8988T (cell line): Measurements from ENCODE around the gene ADTRP.
"Not testable (repeated sequence)": the region's sequence is repeated elsewhere in the genome, so short reads cannot be mapped to it uniquely, and the experiment has no call there.

ENCODE experiments used
- DNase-seq: peaks from one replicate; pipeline ENCODE4 v3.0.0; 2011

Gene ADTRP

DNA sequence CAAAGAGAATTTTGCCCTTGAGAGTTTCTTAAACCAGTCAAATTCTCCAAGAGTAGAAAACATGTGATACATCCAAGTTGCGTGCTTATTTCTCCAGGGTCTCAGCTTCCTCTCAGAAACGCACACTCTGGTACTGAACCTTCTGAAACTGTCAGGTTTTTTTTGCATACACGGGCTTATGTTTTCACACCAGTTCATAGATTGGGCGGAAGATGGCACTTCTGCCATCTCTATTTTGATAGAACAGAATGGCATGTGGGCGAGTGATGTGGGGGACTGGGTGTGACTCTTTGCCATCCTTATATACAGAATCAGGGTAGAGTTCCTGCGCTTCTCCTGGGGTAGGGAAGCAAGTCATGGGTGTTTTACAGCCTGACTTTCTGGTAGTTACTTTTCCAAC, 56.4 kb downstream of the ADTRP start:
- DNase-seq = no peak

DNA sequence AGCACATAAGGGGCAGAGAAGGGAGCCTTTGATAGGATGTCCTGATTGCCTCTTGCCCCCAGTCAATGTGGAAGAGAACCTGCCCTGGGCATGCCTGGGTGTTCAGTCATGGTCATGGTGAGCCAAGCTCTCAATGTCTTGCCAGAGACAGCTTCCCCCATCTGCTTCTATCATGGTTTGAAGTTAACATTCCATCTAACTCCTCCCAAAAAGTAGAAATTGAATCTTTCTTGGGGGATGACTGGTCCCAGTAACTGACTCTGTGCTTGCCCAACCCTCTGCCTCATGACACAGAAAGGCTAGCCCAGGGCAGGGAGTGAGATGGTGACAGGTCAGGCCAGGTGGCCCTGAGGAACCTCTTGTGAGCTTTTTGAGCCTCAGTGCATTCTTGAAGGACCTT, 60.1 kb downstream of the ADTRP start:
- no peak for DNase-seq

DNA sequence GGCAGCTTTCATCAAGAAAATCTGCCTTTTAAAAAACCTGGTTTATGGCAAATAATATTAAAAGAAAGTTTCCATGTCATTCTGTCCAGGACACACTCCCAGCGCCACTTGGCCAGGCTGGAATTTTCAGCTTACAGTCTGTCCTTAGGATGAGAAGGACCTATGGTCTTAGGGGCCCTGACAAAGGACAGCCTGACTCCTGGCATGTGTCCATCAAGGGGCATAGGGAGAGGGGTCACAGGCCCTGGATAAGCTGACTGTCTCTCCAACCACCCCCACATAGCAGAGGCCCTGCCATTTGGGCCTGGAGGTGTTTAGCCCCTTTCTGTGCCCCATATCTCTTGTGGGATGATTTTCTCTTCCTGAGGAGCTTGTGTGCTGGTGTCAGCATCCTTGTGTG, 60.6 kb downstream of the ADTRP start:
- no peak for DNase-seq

DNA sequence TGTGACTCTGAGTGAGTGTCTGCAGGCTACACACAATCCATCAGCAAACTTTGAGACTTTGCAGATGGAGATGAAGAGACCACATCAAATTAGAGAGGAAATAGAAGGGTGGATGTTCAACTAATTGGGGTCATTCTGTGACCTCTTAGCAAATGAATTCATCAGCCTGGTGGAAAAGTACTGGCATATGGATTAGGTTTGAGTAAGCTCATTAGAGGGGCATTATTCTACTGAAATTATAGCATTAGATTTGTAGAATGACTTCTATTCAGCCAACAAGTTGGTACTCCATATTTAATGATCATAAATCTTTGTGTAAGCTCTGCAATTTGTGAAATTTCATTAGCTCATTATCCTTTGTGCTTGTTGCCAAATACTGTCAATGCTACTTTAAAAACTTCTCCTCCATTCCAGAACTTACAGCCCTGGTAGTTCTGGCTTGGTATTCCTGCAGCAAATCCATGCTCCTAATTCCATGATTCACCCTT, 63.8 kb downstream of the ADTRP start:
- DNase-seq = no peak

DNA sequence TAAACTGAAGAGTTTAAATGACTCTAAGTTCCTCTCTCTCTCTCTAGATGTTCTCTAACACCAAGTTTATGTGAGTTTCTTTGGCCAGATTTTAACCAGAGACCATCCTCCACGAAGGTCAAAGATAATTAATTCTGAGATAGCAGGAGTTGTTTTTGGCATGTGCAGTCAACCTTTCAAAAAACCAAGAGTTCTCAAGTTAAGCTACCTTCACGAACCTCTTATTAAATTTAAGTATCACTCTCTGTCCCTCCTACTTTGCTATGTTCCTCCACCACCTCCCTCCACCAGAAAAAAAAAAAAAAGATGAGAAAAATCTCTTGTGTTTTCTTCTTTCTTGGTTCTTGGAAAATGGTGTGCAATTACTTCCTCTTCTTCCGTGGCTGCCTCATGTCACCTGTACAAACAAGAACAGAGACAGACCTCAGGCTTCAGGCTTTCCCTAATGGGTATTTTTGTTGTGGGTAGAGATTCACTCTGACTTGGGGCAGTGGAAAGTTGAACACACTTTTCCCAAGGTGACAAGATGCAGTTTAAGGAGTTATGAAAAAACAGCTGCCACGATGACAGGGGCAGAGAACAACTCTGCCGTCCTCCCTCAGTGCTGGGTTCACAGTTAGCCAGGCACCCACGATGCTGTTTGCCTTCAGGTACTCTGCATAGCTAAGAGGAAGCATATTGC, 64.3 kb downstream of the ADTRP start:
- no peak for DNase-seq

DNA sequence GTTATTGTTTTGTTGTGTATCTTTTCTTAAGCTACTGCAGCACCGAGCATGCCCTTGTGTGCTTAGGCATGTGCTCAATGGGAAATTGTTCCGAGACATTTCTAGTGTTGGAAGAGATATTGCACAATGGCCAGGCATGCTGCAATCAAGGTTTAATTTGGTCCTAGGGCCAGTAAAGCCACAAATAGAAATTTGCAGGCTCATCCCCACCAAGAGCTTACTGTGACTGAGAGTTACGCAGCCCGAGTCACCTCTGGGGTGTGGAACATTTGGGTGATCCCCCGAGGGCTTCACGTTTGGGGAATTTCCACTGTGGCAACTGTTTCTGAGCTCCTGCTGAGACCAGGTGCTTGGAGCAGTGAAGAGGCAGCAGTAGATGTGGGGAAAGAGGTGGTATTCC, 65.8 kb downstream of the ADTRP start:
- no peak for DNase-seq

DNA sequence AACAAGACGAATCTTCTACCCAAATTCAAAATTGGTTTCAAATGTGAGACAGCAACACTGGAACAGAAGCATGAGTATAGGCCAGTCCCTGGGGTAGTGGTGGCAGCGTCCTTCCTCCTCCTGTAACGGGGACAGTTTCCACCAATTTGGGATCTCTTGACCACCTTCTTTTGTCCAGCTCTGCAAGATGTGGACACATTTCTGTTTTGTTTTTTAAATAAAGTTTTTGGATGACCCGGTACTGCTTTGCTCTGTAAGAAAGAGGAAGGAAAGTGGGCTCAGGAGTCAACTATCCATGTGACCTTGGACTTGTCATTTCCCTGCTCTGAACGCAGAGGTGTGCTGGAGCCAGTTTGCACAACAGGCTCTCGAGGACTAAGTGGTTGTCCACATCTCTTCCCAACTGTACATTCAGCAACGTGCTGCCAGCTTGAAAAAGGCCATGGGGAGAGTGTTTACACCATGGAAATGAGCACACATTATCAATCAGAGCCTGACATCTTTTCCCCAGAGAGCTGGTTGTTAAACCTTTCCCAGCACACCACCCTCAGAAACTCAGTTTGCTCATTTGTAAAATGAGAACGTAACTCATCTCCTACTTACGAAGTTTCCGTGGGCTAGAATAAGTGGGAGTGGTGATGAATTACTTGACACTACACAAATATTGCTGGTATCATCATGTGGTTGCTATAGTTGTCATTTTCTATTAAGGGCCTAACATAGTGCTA, 66.5 kb downstream of the ADTRP start:
- no peak for DNase-seq

DNA sequence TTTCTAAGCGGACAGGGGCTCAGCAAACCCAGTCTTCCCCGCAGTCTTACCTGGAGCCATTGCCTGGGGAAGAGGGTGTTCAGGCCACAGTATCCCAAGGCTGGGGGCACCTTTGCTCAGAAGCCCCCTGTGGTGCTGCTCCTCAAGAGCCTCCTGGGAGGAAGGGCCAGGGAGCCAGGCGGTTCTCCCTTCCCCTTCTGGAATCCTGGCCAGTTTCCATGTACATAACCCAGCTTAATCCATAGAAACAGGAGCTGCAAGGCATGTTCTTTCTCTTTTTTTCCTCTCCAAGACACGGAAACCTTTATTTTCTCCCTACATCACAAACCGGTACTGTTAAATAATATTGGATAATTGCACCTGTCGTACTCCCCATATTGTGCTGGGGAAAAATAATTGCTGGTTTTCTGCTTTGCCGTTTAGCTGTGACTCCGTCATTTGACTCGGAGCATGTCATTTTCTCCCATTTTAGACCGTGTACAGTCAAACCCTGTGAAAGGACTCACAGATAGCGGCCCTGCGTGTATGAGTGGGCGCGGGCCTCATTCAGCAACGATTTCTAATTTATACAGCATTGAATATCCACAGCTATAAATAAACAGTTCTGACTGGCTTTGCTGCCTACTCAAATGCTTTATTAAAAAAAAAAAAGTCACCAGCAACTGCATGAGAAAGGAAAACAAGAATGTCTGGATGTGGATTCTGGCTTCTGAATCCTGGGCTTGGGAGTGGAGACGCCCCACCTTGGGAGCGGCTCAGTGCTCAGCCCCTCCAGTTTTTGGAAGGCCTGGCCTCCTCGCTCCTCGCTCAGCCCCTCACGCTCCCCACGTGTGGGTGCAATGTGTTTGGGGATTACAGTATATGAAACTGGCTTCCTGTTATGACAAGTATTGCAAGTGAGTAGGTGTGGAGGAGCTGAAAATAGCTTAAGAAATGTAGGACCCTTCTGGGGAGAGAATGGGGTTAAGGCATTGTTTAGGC, 67.3 kb downstream of the ADTRP start:
- no peak for DNase-seq

DNA sequence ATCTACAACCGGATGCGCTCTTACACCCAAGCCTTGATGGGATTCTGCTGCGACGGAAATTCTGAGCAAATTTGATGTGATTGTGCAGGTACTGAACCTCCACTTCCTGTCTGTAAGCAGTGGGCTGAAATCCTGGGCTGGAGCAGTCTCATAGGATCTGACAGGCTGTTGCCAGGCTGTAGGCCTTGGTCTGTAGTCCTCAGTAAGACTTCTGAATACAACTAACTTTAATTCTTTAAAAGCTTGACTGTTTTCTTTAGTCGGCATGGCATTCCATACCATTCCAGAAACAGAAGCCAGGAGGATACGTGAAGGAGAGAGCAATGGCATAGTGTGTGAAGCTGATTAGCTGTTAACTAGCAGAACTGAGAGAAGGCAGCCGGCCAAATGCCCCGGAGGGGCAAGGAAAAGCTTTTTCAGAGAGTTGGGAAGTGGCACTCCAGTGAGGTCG, 68.3 kb downstream of the ADTRP start:
- no peak for DNase-seq

DNA sequence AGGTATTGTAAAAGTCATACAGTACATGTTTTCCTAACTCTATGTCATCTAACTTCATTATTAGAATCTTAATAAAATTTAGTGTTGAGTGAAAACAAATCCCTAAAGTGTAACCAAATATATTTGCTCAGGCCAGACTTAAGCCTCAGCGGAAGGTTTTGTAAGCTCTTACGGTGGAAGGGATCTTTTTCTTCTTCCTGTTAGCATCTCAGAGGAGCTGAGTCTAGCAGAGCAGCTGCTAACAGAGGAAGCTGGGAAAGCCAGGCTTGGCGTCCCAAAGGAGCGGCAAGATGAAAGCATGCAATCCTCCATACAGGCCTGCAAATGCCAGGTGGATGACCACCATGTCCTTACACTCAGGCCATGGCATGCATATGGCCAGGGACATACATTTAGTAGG, 72.4 kb downstream of the ADTRP start:
- DNase-seq = no peak

DNA sequence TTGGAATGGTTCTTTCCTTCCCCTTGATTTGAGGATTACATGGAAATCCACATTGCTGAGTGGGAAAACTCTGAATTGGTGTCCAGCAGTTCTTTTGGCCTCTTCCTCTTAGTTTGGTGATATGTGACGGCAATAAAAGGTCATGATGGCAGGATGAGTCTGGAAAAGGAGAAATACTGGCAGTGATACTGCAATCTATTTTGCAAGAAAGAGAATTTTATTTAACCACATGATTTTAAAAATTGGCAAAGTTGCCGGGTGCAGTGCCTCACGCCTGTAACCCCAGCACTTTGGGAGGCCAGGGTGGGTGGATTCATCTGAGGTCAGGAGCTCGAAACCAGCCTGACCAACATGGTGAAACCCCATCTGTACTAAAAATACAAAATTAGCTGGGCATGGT, 73.1 kb downstream of the ADTRP start:
- DNase-seq = no peak

DNA sequence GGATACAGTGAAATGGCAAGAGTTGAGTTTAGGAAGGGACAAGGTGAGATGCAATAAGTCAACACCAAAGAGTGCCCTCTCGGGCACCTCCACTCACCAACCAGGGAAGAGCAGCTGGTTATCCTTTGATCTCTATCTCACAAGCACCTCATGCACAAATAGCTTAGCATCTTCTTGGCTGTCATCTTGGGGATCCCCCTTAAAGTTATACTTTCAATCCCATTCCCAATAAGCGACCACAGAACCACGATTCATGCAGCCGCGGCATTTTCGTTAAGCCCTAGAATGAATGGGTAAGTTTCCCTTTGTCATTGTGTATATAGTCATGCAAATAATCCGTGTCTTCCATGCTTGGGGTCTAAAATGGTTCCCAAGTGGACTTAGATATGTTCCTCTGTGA, 73.5 kb downstream of the ADTRP start:
- DNase-seq = no peak

DNA sequence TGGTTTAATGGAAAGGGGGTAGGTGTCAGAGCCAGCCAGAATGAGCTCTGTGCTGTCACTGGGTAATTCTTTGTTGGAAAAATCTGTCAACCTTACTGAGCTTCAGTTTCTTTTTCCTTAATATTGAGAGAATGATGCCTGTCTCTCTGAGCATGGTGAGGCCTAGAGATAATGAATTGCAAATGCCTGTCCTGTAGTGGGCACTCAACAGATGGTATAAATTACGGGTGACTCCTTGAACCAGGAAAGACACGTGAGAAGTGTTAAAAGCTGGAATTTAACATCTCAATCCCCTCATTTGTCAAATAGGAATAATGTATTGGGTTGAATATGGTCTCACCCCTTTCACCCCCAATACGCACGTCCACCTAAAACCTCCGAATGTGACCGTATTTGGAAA, 74.9 kb downstream of the ADTRP start:
- DNase-seq = no peak

DNA sequence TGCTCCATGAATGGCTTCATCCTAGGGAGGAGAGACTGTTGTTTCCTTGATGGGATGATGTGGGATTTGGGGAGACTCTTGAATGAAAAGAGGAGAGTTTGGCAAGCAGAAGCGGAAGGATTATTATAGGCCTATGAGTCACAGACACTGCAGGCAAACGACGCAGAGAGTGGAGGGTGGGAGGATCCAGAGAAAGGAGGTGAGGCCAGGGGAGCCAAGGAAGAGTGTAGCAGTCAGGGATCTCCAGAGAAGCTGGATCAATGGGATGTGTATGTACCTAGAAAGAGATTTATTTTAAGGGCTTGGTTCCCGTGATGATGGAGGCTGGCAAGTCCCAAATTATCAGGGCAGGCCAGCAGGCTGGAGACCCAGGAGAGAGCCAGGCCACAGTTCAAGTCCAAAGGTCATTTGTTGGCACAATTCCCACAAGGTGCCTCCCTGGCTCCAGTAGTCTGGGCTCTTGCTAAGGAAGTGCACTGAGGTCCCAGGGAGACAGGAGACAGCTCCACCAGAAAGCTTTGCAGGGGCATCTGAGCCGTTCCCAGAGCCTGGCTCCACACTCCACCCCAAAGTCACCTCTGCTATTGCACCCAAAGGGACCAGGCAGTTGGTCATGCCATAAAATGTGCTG, 76.0 kb downstream of the ADTRP start:
- no peak for DNase-seq

DNA sequence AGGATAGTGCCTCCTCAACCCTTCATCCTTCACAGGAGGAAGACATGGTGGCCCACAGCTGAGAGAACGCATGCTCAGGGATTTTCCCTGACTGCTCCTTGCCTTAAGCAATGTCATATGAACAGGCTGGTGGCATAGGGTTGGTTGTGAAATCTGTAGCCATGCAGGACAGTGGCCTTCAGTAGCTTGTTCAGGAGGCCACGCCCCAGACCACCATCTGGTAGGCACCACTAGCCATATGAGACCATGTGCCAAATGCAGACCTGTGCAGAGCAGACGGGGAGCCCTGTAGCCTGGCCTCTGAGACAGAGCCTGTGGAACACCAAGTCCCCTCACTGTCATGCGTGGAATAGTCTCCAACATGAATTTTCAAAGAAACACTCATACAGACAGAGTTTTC, 76.5 kb downstream of the ADTRP start:
- no peak for DNase-seq

DNA sequence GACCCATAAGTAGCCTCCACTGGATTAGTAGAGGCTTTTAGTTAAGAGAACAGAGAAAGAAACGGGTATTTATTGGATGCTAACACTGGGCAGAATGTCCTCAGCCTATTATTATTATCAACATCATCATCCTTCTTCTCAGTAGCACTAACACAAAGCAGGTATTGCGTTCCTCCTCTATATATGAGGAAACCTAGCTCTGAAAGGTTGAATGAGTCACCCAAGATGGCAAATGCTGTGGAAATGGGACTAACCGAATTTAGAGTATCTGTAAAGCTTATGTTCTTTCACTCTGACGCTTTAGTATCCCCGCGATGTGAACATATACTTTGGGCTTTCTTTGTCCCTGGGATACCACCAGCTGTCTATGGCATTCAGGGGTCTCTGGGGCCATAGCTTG, 77.0 kb downstream of the ADTRP start:
- DNase-seq = no peak

DNA sequence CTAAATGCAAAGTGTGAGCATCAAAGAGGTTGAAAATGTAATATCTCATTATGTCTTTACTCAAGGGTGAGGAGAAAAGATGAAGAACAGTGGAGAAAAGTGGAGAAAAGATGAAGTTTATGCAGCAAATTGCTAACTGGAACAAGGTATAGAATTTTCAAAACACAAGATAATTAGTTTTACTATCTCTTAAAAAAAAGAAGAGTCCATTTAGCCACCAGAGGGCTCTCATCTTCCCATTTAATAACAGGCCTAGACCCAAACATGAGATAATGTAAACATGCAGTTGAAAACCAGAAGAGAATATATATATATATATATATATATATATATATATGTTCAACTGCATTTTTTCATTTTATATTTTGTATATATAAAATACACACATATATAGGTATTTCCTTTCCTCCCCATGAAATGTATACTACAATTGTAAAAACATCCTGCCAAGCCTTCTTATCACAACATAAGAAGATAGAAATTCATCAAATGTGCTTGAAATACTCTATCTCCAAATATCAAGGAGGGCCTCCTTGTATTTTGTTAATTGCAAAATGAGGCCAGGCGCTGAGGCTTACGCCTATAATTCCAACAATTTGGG, 78.4 kb downstream of the ADTRP start:
- DNase-seq = no peak

DNA sequence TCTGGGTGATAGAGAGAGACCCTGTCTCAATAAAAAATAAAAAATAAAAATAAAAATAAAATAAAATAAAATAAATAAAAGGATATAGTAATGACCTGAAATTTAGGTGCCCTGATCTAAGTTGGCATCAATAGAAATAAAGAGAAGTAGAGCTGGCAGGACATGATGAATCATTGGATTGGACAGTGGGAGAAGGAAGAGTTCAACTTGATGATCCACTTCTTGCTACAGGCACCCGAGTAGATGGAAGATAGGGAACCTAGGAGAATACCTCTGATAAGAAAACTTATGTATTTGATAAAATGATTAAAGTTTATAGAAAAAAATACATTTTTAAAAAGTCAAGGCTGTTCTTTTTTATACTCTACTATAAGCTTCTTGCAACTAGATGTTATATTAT, 79.0 kb downstream of the ADTRP start:
- DNase-seq = no peak

DNA sequence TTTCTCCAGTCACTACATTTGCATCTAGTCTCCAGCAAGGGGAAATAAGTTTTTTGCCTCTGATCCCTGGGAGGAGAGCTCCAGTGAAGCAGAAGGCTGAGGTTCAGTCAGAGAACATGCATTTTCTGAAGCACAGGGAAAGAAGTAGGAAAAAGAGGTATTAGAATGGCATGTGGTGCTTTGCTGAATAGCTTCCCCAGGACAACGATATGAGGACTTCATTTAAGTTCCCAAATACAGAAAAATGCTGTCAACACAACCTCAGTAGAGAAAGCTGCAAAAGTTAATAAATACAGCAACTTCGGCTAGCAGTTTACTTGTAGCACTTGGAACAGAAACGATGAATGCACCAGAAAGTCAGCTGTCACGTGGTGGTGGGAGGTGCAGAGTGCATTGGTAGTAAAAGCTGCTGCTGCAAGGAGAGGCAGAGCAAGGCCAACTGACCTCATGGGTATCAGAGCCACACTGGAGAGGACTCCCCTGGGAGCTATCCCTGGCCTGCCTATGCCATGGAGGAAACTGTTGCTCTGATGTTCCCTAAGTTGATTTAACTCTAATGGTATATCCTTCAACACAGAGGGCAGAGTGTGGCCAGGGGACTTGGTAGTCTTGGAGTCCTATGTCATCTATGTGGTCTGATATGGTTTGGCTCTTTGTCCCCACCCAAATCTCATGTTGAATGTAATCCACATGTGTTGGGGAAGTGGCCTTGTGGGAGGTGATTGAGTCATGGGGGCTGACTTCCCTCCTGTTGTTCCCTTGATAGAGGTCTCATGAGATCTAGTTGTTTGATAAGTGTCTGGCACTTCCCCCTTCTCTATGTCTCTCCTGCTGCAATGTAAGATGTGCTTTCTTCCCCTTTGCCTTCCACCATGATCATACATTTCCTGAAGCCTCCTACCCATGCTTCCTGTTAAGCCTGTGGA, 85.9 kb downstream of the ADTRP start:
- DNase-seq = no peak

DNA sequence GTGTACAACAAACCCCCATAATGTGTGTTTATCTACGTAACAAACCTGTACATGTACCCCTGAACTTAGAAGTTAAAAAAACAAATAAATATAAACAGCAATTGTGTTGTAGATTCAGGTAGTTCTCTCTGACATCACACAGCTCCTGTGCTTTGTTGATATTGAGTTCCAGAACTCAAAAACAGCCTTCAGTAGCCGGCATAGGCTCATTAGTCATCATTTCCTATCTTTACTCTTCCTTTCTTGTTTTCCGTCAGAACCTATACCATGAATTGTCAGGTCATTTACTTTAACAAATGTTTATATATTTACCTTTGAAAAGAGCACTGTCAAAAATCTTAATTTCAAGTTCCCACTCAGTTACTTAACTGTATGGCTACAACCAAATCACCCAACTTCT, 88.8 kb downstream of the ADTRP start:
- no peak for DNase-seq

DNA sequence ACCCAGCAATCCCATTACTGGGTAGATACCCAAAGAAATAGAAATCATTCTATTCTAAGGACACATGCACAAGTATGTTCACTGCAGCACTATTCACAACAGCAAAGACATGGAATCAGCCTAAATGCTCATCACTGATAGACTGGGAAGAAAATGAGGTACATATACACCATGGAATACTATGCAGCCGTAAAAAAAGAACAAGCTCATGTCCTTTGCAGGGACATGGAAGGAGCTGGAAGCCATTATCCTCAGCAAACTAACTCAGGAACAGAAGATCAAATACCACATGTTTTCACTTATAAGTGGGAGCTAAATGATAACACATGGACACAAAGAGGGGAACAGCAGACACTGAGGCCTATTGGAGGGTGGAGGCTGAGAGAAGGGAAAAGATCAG, 89.2 kb downstream of the ADTRP start:
- DNase-seq = not testable (repeated sequence)

DNA sequence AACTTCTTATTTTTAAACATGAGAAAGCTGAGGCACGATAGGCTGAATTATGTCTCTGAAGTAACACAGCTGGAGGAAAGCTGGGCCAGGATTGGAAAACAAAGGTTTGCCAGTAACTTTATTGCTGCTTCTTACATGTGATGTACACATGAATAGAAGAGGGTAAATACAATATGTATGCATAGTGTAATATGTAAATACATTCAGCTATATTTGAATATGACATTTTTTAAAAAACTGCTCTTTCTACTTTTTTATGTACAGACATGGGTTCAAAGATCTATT, 90.2 kb downstream of the ADTRP start:
- no peak for DNase-seq
